Subcutaneous adipose tissue (tissue), 4 donors: ENCODE data around the gene ZNF322. TPM values are rescaled to one million over a fixed set of nuclear protein-coding genes. Genes with fewer than 3 reads are reported as not detected.

Source experiments
- CTCF ChIP-seq: fragments of 450-650 bp; IDR thresholded peaks from one replicate; pipeline ENCODE4 v1.5.1; 2016; ENCODE audit warnings: low read depth, mild to moderate bottlenecking, control low read depth, antibody characterized with exemption, moderate library complexity
- total RNA-seq, 4 donors: library from RNA; depleted of rRNA; stranded (reverse); fragments of >200 nt; gene quantifications; one replicate each; pipeline ENCODE4 v1.1.0, GENCODE V29; 2016

Gene ZNF322
- 10 to 100 TPM; 14.7 to 18.8 (median 16.6) TPM for total RNA-seq

GRCh38 chr6:26659042-26659999 is at the start of gene ZNF322:
TSS of gene ZNF322 (minus strand) at chr6:26659746. CDS start at chr6:26638553, 21,193 bp downstream.
- TF ChIP-seq CTCF: no peak

GRCh38 chr6:26660000-26660361 is 435 bp upstream of the ZNF322 start:
- no peak for TF ChIP-seq CTCF

- no peak for TF ChIP-seq CTCF
Measured at GRCh38 chr6:26657256-26657655, 2.3 kb downstream of the ZNF322 start.

- TF ChIP-seq CTCF: no peak
Measured at GRCh38 chr6:26653007-26653406, 6.5 kb downstream of the ZNF322 start.

- TF ChIP-seq CTCF: no peak
Measured at GRCh38 chr6:26651133-26651781, 8.3 kb downstream of the ZNF322 start.

- TF ChIP-seq CTCF: no peak
Measured at GRCh38 chr6:26646074-26646473, 13.5 kb downstream of the ZNF322 start.

- TF ChIP-seq CTCF: no peak
Measured at GRCh38 chr6:26640806-26641205, 18.7 kb downstream of the ZNF322 start.
